ENCODE measurements around the gene ITGA6.

Gene ITGA6

GRCh38 chr2:172551271-172551670 lies 123.9 kb downstream of the ITGA6 start:
- H3K27ac ChIP-seq (ENCODE audit: low read depth, low read length): peak overlapping the region; percentile 94
- H3K36me3 ChIP-seq (ENCODE audit: control insufficient read depth, insufficient read depth, low read length): no peaks in the 10 kb centered on the region
- no peaks in the 10 kb centered on the region; the same call in 1 of the 2 replicates for H3K27me3 ChIP-seq (ENCODE audit: control insufficient read depth, insufficient read depth, low read length)
- H3K4me3 ChIP-seq (ENCODE audit: low read depth, low read length): 0 out of 2 replicates have a peak overlapping the region, but pooled peaks have one; percentile 0
- H3K9me3 ChIP-seq (ENCODE audit: control insufficient read depth, insufficient read depth, low read length): peaks cover 23% of the 10 kb centered on the region
- H3K9ac ChIP-seq (ENCODE audit: low read depth, low read length): no peak overlapping the region; the same call in 1 of the 2 replicates
- peaks cover 45% of the 10 kb centered on the region for H3K4me1 ChIP-seq (ENCODE audit: control insufficient read depth, insufficient read depth, low read length)

- H3K36me3 ChIP-seq (ENCODE audit: control insufficient read depth, insufficient read depth, low read length): no peaks in the 10 kb centered on the region
- H3K4me1 ChIP-seq (ENCODE audit: control insufficient read depth, insufficient read depth, low read length): peaks cover 45% of the 10 kb centered on the region
- no peak overlapping the region for H3K4me3 ChIP-seq (ENCODE audit: low read depth, low read length)
- H3K27ac ChIP-seq (ENCODE audit: low read depth, low read length): peak overlapping the region; percentile 94
- H3K9me3 ChIP-seq (ENCODE audit: control insufficient read depth, insufficient read depth, low read length): peaks cover 13% of the 10 kb centered on the region
- H3K27me3 ChIP-seq (ENCODE audit: control insufficient read depth, insufficient read depth, low read length): no peaks in the 10 kb centered on the region; the same call in 1 of the 2 replicates
- H3K9ac ChIP-seq (ENCODE audit: low read depth, low read length): no peak overlapping the region
Observed at GRCh38 chr2:172552547-172553291, 125.3 kb downstream of the ITGA6 start.

DNA sequence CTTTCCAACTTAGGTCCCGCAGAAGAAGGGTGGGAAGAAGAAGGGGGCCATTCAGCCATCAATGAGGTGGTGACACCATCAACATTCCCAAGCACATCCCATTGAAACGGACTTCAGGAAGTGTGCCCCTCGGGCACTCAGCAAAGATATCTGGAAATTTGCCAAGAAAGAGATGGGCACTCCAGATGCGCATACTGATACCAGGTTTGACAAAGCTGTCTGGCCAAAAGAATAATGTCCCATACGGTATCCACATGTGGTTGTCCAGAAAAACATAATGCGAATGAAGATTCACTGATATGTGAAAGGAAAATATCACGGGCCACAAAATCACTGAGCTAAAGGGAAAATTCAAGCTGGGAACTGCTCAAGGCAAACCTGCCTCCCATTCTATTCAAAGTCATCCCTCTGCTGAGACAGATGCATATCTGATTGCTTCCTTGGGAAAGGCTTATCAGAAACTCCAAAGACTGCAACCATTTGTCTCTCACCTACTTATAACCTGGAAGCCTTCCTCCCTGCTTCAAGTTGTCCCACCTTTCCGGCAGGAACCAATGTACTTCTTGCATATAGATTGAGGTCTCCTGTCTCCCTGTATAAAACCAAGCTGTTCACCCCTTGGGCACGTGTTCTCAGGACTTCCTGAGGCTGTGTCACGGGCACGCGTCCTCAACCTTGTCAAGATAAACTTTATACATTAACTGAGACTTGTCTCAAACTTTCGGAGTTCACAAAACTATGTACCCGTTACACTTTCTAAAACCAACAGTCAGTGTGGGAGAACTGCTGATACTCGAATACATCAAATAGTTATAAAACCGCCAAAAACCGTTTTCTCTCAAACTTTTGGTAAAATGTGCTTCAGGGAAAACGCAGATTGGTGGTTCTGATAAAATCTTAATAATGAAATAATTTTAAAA lies 127.2 kb downstream of the ITGA6 start:
- Histone ChIP-seq H3K27ac (ENCODE audit: low read depth, low read length) (peak overlapping the region; percentile 83), H3K27me3 (ENCODE audit: control insufficient read depth, insufficient read depth, low read length) (no peaks in the 10 kb centered on the region; the same call in 1 of the 2 replicates), H3K9ac (ENCODE audit: low read depth, low read length) (peak overlapping the region; percentile 80; the same call in 1 of the 2 replicates), H3K9me3 (ENCODE audit: control insufficient read depth, insufficient read depth, low read length) (no peaks in the 10 kb centered on the region), H3K36me3 (ENCODE audit: control insufficient read depth, insufficient read depth, low read length) (0 out of 2 replicates have a peak, but pooled peaks cover 5% of the 10 kb centered on the region), H3K4me1 (ENCODE audit: control insufficient read depth, insufficient read depth, low read length) (peaks cover 38% of the 10 kb centered on the region), H3K4me3 (ENCODE audit: low read depth, low read length) (peak overlapping the region; percentile 85)

- Histone ChIP-seq H3K36me3 (ENCODE audit: control insufficient read depth, insufficient read depth, low read length) (peaks cover 11% of the 10 kb centered on the region), H3K27me3 (ENCODE audit: control insufficient read depth, insufficient read depth, low read length) (no peaks in the 10 kb centered on the region; the same call in 1 of the 2 replicates), H3K9ac (ENCODE audit: low read depth, low read length) (peak overlapping the region; percentile 80), H3K9me3 (ENCODE audit: control insufficient read depth, insufficient read depth, low read length) (no peaks in the 10 kb centered on the region), H3K4me3 (ENCODE audit: low read depth, low read length) (peak overlapping the region; percentile 85), H3K4me1 (ENCODE audit: control insufficient read depth, insufficient read depth, low read length) (peaks cover 32% of the 10 kb centered on the region), H3K27ac (ENCODE audit: low read depth, low read length) (peak overlapping the region; percentile 83)
Observed at GRCh38 chr2:172555272-172555521, 127.8 kb downstream of the ITGA6 start.
